Measurements from ENCODE around the gene CCDC150. TPM values are rescaled to one million over a fixed set of nuclear protein-coding genes. Genes with fewer than 3 reads are reported as not detected.

The CCDC150 gene
- total and polyA plus RNA-seq, 9 of the 15 experiments (the other 6 are each of a cell fraction or from before 2014, with no cell fraction given): 4.4 to 23.1 (median 11.3) TPM

DNA sequence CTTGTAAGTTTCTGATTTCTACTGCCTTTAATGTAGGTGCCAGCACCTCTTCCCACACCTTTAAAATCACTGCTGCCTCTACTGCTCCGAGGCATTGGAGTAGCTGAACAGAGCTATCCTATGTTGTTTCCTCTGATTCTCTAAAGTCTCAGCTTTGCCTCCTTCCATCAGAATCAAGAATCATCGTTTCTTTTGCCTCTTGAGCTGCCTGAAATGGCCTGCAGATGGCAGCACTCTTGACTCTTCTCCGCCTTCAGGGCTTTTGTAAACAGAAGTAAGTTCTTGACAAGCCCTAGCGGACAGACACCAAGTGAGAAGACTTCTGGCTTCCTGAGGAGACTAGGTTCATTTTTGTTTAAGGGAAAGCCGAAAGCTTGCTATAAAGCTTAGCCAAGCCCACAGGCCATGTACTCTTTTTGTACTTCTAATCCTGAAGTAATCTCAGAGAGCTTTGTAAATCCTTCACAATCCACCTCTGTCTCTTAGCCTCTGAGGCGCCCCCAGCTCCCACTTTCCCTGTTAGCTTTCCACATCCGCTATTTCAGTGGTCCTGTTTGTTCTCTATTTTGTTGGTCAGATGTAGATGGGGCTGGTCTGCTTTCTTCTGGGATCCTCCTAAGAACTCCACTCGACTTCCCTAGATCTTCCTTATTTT, 111.6 kb downstream of the CCDC150 start:
- Histone ChIP-seq H3K79me2 (ENCODE audit: control insufficient read depth, insufficient read depth, low read length) (no peaks in the 10 kb centered on the region), H4K20me1 (replicated peaks; ENCODE audit: control insufficient read depth, insufficient read depth, low read length) (no peaks in the 10 kb centered on the region), H3K9me1 (ENCODE audit: control insufficient read depth, insufficient read depth, low read length) (no peaks in the 10 kb centered on the region), H3K27me3 (ENCODE audit: control insufficient read depth in 2 of 2, insufficient read depth in 2 of 2, low read length in 2 of 2) (no peaks in the 10 kb centered on the region), H3K27ac (ENCODE audit: extremely low read depth, low read depth, low read length) (no peak overlapping the region), H3K4me3 (no peak overlapping the region), H3K9me3 (replicated peaks; ENCODE audit: control insufficient read depth, insufficient read depth, low read depth, low read length) (no peaks in the 10 kb centered on the region), H2AFZ (ENCODE audit: low read depth, low read length) (no peak overlapping the region), H3K4me2 (ENCODE audit: insufficient read depth, low read length) (no peak overlapping the region), H3K36me3 (ENCODE audit: control insufficient read depth, insufficient read depth, low read length) (no peaks in the 10 kb centered on the region), H3K4me1 (replicated peaks in 1 of 2; ENCODE audit: control insufficient read depth in 2 of 2, insufficient read depth in 2 of 2, low read length in 2 of 2) (no peaks in the 10 kb centered on the region), H3K9ac (ENCODE audit: insufficient read depth in 1 of 2, low read depth in 2 of 2, low read length in 2 of 2) (no peak overlapping the region)
- POLR2A ChIA-PET: interaction anchor here (0.6 kb wide), 1 partner anchor 10 kb away, joined by 3 read pairs; no protein-coding TSS in a partner anchor
- WGBS (ENCODE audit: insufficient coverage, low coverage, missing lambda C conversion rate): 23% methylated on average over 8 of the region's 8 CpGs
- ATAC-seq: peak; percentile 92
- no TSS peak for BruUV-seq (replicated peaks)
- peak; percentile 34 to 59 (median 43) for DNase-seq (ENCODE audit: extremely low read depth in 1 of 4, low spot score in 3 of 4)
- intact Hi-C loops (cut with micrococcal nuclease) (loop anchor here (10.0 kb wide), 1 partner anchor 296 kb away; no protein-coding TSS in a partner anchor), in situ Hi-C loops (cut with MboI) (no loop called here)
- FAIRE-seq: peak; percentile 78
- TF ChIP-seq SMC3 (conservative IDR thresholded peaks at IDR 0.05; ENCODE audit: insufficient read depth, low read depth, low read length) (0 out of 2 replicates have a peak, but pooled peaks have one; percentile 31), NFE2L1 (tag; IDR thresholded peaks at IDR 0.05; ENCODE audit: borderline replicate concordance, low read depth) (no peak), MAZ (CRISPR knock-in tag; conservative IDR thresholded peaks at IDR 0.05 in 1 of 2, IDR thresholded peaks at IDR 0.05 in 1 of 2) (0 out of 4 replicates have a peak, but pooled peaks of 1 of the 2 experiments have one; percentile 20), TFAM (CRISPR knock-in tag; conservative IDR thresholded peaks at IDR 0.05) (no peak), ZNF518B (CRISPR knock-in tag; IDR thresholded peaks at IDR 0.05) (no peak), ETS2 (tag; IDR thresholded peaks at IDR 0.05; ENCODE audit: borderline replicate concordance, poor library complexity, severe bottlenecking) (no peak), NCOR1 (IDR thresholded peaks at IDR 0.05) (no peak), PKNOX1 (IDR thresholded peaks at IDR 0.05) (0 out of 2 replicates have a peak, but pooled peaks have one; percentile 18), HDGF (IDR thresholded peaks at IDR 0.05) (no peak), MCM7 (IDR thresholded peaks at IDR 0.05) (no peak), ATF7 (IDR thresholded peaks at IDR 0.05) (no peak), CAMTA2 (CRISPR knock-in tag; conservative IDR thresholded peaks at IDR 0.05) (no peak), FUS (optimal IDR thresholded peaks at IDR 0.05; ENCODE audit: low read depth, low read length) (no peak), SP2 (IDR thresholded peaks at IDR 0.05; ENCODE audit: extremely low read depth, low read depth, low read length, poor library complexity, severe bottlenecking) (no peak), MIER1 (IDR thresholded peaks at IDR 0.05; ENCODE audit: low read depth) (no peak), CTCF (IDR thresholded peaks at IDR 0.05 in 2 of 3, conservative IDR thresholded peaks at IDR 0.05 in 1 of 3; ENCODE audit: insufficient read depth in 2 of 3, low read depth in 1 of 3, low read length in 3 of 3) (peak; percentile 69 to 85 (median 71))
- CTCF ChIA-PET (ENCODE audit: low intra/inter-chr PET ratio): no interaction called here

Data from K562 (cell line).